Activated naive CD8-positive, alpha-beta T cell treated with anti-CD3 and anti-CD28 coated beads, Interleukin-2, amount 50 U/mL, for 24 hours (primary cell): ENCODE measurements around the gene WDR59.
"Not testable (repeated sequence)": the region's sequence is repeated elsewhere in the genome, so short reads cannot be mapped to it uniquely, and the experiment has no call there.

ENCODE experiments used
- ATAC-seq: fragments of 150-1000 bp; cut with Tn5 transposase; one replicate; pipeline ENCODE4 v1.10.0; 2021
- DNase-seq: peaks from one replicate; pipeline ENCODE4 v3.0.0; 2021
- H3K27ac Mint-ChIP-seq: one replicate; pipeline ENCODE4 v1.8.0; 2021; ENCODE audit warnings: mild to moderate bottlenecking, mixed read lengths
- H3K27me3 Mint-ChIP-seq: one replicate; pipeline ENCODE4 v1.8.0; 2021; ENCODE audit warnings: mixed read lengths
- H3K36me3 Mint-ChIP-seq: one replicate; pipeline ENCODE4 v1.8.0; 2021; ENCODE audit warnings: low read depth, mixed read lengths
- H3K4me1 Mint-ChIP-seq: one replicate; pipeline ENCODE4 v1.8.0; 2021; ENCODE audit warnings: mixed read lengths
- H3K4me3 Mint-ChIP-seq: one replicate; pipeline ENCODE4 v1.8.0; 2021; ENCODE audit warnings: mild to moderate bottlenecking, moderate library complexity, mixed read lengths
- H3K9me3 Mint-ChIP-seq: one replicate; pipeline ENCODE4 v1.8.0; 2021; ENCODE audit warnings: mixed read lengths

The WDR59 gene, protein sequence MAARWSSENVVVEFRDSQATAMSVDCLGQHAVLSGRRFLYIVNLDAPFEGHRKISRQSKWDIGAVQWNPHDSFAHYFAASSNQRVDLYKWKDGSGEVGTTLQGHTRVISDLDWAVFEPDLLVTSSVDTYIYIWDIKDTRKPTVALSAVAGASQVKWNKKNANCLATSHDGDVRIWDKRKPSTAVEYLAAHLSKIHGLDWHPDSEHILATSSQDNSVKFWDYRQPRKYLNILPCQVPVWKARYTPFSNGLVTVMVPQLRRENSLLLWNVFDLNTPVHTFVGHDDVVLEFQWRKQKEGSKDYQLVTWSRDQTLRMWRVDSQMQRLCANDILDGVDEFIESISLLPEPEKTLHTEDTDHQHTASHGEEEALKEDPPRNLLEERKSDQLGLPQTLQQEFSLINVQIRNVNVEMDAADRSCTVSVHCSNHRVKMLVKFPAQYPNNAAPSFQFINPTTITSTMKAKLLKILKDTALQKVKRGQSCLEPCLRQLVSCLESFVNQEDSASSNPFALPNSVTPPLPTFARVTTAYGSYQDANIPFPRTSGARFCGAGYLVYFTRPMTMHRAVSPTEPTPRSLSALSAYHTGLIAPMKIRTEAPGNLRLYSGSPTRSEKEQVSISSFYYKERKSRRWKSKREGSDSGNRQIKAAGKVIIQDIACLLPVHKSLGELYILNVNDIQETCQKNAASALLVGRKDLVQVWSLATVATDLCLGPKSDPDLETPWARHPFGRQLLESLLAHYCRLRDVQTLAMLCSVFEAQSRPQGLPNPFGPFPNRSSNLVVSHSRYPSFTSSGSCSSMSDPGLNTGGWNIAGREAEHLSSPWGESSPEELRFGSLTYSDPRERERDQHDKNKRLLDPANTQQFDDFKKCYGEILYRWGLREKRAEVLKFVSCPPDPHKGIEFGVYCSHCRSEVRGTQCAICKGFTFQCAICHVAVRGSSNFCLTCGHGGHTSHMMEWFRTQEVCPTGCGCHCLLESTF

GRCh38 chr16:74984529-74985296, at the start of gene WDR59:
TSS of gene WDR59 (minus strand) at chr16:74985123. CDS start at chr16:74985017, 106 bp downstream.
- peaks cover 19% of the 10 kb centered on the region for H3K4me1 Mint-ChIP-seq
- ATAC-seq, result peak; percentile 100
- H3K4me3 Mint-ChIP-seq, result peak within 1 kb of the TSS; percentile 87
- H3K27ac Mint-ChIP-seq, result peak within 1 kb of the TSS; percentile 88
- no peaks in the 10 kb centered on the region for H3K9me3 Mint-ChIP-seq
- H3K27me3 Mint-ChIP-seq, result no peaks in the 10 kb centered on the region
- H3K36me3 Mint-ChIP-seq, result peaks cover 1% of the 10 kb centered on the region
- DNase-seq, result peak; percentile 98

GRCh38 chr16:75032655-75033054, 47.7 kb upstream of the WDR59 start:
- no peaks in the 10 kb centered on the region for H3K27me3 Mint-ChIP-seq
- H3K4me3 Mint-ChIP-seq, result no peak overlapping the region
- peaks cover 5% of the 10 kb centered on the region for H3K36me3 Mint-ChIP-seq
- ATAC-seq (no peak), DNase-seq (no peak)
- peaks cover 7% of the 10 kb centered on the region for H3K9me3 Mint-ChIP-seq
- no peak overlapping the region for H3K27ac Mint-ChIP-seq
- no peaks in the 10 kb centered on the region for H3K4me1 Mint-ChIP-seq

- H3K27me3 Mint-ChIP-seq, result no peaks in the 10 kb centered on the region
- no peak overlapping the region for H3K4me3 Mint-ChIP-seq
- ATAC-seq, result no peak
- no peak for DNase-seq
- no peaks in the 10 kb centered on the region for H3K36me3 Mint-ChIP-seq
- peaks cover 4% of the 10 kb centered on the region for H3K4me1 Mint-ChIP-seq
- H3K27ac Mint-ChIP-seq, result no peak overlapping the region
- no peaks in the 10 kb centered on the region for H3K9me3 Mint-ChIP-seq
These were observed 44.9 kb upstream of the WDR59 start for GRCh38 chr16:75029854-75030253.

DNA sequence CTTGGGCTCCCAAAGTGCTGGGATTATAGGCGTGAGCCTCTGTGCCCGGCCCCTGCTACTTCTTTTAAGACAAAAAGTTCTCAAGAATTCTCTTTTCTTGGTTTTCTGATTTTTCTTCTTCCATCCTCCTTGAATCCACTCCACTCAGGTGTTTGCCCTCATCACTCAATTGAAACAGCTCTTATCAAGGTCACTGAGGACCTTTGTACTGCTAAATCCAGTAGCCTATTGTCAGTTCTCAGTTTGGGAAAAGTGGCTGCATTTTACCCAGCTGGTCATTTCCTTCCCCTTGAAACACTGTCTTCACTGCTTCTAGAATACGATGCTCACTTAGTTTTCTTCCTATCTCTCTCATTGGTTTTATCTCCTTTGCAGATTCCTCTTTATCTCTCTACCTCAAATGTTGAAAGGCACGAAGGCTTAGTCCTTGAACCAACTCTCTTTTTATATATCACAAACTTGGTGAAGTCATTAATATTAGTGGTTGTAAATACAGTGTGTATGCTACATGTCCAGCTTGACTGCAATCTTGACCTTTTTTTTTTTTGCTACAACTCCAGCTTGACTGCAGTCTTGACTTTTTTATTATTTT, 43.7 kb upstream of the WDR59 start:
- no peak overlapping the region for H3K27ac Mint-ChIP-seq
- H3K36me3 Mint-ChIP-seq, result no peaks in the 10 kb centered on the region
- ATAC-seq (no peak), DNase-seq (no peak)
- no peaks in the 10 kb centered on the region for H3K27me3 Mint-ChIP-seq
- H3K9me3 Mint-ChIP-seq, result no peaks in the 10 kb centered on the region
- H3K4me1 Mint-ChIP-seq, result peaks cover 14% of the 10 kb centered on the region
- no peak overlapping the region for H3K4me3 Mint-ChIP-seq

DNA sequence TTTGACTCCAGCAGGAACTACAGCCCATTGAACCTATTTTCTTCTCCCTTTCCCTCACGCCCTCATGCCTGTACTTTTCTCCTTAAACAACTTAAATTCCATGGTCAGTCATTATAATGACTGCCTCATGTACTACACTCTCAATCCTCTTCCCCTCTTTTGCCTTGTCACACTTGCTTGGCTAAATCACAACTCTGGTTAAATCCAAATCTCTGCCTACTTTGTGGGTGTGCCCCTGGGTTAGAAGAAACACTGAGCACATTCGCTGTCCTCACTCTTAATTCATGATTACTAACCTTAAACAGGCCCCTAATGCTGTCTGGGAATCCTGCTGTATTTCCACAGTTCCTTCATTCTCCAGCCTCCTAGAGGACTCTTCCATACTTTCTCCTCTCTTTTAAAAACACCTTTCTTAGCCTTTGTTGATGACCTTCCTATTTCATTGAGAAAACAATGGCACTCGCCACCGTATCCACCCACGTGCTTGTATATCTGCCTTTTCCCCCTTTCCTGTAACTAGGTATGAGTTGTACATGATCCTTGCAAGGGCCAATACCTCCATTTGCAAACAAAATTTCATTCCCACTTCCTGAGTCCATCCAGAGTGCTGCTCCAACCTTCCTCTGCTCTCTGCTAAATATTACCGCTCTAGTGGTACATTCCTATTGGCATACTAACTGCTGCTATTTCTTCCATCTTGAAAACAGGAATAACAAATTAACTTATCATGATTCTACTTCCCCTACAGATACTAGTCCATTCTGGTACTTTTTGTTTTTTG, 42.8 kb upstream of the WDR59 start:
- H3K4me3 Mint-ChIP-seq, result no peak overlapping the region
- no peak for ATAC-seq
- no peak overlapping the region for H3K27ac Mint-ChIP-seq
- H3K36me3 Mint-ChIP-seq, result peaks cover 2% of the 10 kb centered on the region
- H3K4me1 Mint-ChIP-seq, result peaks cover 20% of the 10 kb centered on the region
- no peak for DNase-seq
- H3K27me3 Mint-ChIP-seq, result no peaks in the 10 kb centered on the region
- H3K9me3 Mint-ChIP-seq, result peaks cover 1% of the 10 kb centered on the region

DNA sequence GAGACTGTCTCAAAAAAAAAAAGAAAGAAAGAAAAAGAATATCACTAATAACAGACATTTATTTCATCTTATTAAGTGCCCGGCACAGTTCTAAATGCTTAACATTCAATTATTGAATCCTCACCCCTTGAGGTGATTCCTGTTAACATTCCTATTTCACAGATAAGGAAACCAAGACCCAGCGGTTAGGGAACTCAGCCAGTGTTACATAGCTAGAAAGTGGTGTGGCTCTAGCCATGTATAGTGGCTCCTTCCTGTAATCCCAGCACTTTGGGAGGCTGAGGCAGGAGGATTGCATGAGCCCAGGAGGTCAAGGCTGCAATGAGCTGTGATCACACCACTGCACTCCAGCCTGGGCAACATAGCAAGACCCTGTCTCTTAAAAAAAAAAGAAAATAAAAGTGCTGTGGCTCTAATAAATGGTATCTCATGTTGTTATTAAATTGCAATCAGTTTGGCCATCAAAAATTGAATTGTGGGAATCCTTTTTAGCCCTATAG, 42.0 kb upstream of the WDR59 start:
- Mint-ChIP-seq H3K4me1 (peaks cover 23% of the 10 kb centered on the region), H3K4me3 (no peak overlapping the region), H3K9me3 (peaks cover 4% of the 10 kb centered on the region), H3K36me3 (peaks cover 4% of the 10 kb centered on the region), H3K27me3 (no peaks in the 10 kb centered on the region), H3K27ac (no peak overlapping the region)
- no peak for DNase-seq
- no peak for ATAC-seq

DNA sequence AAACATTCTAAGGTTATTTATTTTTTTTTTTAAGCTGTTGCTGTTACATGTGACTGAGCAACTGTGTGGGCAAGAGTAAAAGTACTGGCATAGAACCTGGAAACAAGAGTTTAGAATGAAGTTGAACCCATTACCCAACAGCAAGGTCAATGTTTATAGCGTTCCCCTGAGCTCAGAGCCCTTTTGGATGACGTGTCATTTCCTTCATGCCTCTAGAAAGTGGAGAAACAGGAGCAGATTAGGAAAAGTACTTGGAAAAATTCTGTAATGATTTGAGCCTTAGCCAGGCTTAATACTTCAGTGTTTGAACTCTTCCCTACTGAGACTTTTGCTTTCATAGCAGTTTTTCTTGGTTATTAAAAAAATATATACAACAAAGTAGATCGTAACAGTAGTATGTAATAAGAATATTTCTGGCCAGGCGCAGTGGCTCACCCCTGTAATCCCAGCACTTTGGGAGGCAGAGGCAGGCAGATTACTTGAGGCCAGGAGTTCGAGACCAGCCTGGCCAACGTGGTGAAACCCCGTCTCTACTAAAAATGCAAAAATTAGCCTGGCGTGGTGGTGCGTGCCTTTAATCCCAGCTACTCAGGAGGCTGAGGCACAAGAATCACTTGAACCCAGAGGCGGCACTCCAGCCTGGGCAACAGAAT, 41.4 kb upstream of the WDR59 start:
- H3K9me3 Mint-ChIP-seq, H3K4me3 Mint-ChIP-seq, H3K27ac Mint-ChIP-seq, ATAC-seq, H3K36me3 Mint-ChIP-seq, H3K27me3 Mint-ChIP-seq, DNase-seq: not testable (repeated sequence)
- peaks cover 23% of the 10 kb centered on the region for H3K4me1 Mint-ChIP-seq

GRCh38 chr16:75025761-75026160, 40.8 kb upstream of the WDR59 start:
- Mint-ChIP-seq H3K27ac (no peak overlapping the region), H3K4me3 (no peak overlapping the region), H3K36me3 (peaks cover 15% of the 10 kb centered on the region), H3K9me3 (peaks cover 15% of the 10 kb centered on the region), H3K27me3 (no peaks in the 10 kb centered on the region), H3K4me1 (peaks cover 23% of the 10 kb centered on the region)
- no peak for ATAC-seq
- no peak for DNase-seq

GRCh38 chr16:75024594-75024993, 39.7 kb upstream of the WDR59 start:
- Mint-ChIP-seq H3K4me1 (peaks cover 23% of the 10 kb centered on the region), H3K4me3 (no peak overlapping the region), H3K27ac (no peak overlapping the region), H3K27me3 (no peaks in the 10 kb centered on the region), H3K9me3 (peaks cover 17% of the 10 kb centered on the region), H3K36me3 (peaks cover 16% of the 10 kb centered on the region)
- DNase-seq (no peak), ATAC-seq (no peak)

DNA sequence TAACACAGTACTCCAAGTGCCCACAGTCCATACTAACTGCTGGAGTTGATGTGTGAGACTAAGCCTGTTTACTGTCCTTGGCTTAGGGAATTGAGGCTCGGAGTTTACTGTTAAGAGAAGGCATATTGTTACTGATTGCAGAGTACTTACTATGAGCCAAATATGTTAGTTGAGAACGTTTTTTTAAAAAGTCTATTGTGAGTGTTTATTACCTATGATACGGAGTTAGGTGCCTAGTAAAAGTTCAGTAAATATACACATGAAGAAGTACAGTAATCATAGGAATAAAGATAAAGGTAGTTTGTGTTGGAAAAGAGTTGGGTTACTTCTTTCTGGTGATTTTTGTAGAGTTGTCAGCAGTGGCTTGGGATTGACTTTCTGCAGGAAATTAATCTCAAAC, 39.3 kb upstream of the WDR59 start:
- no peak overlapping the region for H3K4me3 Mint-ChIP-seq
- H3K27ac Mint-ChIP-seq, result no peak overlapping the region

DNA sequence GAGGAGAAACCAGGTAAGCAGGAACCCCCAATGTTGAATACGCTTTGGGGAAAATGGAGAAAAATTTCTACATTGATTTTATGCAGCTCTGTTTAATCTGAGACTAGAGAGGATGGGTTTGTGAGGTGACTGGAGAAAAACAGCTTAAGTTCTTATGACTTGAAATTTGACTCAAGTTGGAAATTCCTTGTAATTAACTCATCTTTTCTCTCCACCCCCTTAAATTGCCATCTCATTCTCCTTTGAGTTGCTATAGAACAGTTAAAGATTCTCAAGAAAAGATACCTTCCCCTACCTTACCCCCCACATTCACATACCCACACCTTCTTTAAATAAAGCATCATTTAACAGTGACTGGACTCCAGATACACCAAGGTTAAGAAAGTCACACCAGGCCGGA, 38.1 kb upstream of the WDR59 start:
- no peaks in the 10 kb centered on the region for H3K27me3 Mint-ChIP-seq
- H3K27ac Mint-ChIP-seq, result peak overlapping the region; percentile 73
- H3K4me1 Mint-ChIP-seq, result peaks cover 23% of the 10 kb centered on the region
- H3K9me3 Mint-ChIP-seq, result peaks cover 17% of the 10 kb centered on the region
- no peak for DNase-seq
- no peak overlapping the region for H3K4me3 Mint-ChIP-seq
- peak; percentile 63 for ATAC-seq
- H3K36me3 Mint-ChIP-seq, result peaks cover 16% of the 10 kb centered on the region

More for the DNA sequence above, 39.3 kb upstream of the WDR59 start:
- ATAC-seq (no peak), DNase-seq (no peak)
- Mint-ChIP-seq H3K36me3 (peaks cover 16% of the 10 kb centered on the region), H3K9me3 (peaks cover 17% of the 10 kb centered on the region), H3K27me3 (no peaks in the 10 kb centered on the region), H3K4me1 (peaks cover 23% of the 10 kb centered on the region)

GRCh38 chr16:75022567-75022966, 37.6 kb upstream of the WDR59 start:
- H3K27me3 Mint-ChIP-seq, result no peaks in the 10 kb centered on the region
- H3K4me1 Mint-ChIP-seq, result peaks cover 23% of the 10 kb centered on the region
- ATAC-seq (no peak), DNase-seq (no peak)
- H3K27ac Mint-ChIP-seq, result peak overlapping the region; percentile 73
- peaks cover 16% of the 10 kb centered on the region for H3K36me3 Mint-ChIP-seq
- peak overlapping the region; percentile 12 for H3K4me3 Mint-ChIP-seq
- peaks cover 17% of the 10 kb centered on the region for H3K9me3 Mint-ChIP-seq

GRCh38 chr16:75021410-75021809, 36.5 kb upstream of the WDR59 start:
- H3K4me3 Mint-ChIP-seq, result no peak overlapping the region
- no peak overlapping the region for H3K27ac Mint-ChIP-seq
- peaks cover 16% of the 10 kb centered on the region for H3K36me3 Mint-ChIP-seq

More at GRCh38 chr16:75021410-75021809, 36.5 kb upstream of the WDR59 start:
- DNase-seq (no peak), ATAC-seq (no peak)
- no peaks in the 10 kb centered on the region for H3K27me3 Mint-ChIP-seq
- peaks cover 17% of the 10 kb centered on the region for H3K9me3 Mint-ChIP-seq
- peaks cover 23% of the 10 kb centered on the region for H3K4me1 Mint-ChIP-seq
